Loucy (cell line): ENCODE results near the gene SSNA1.

Experiments used
- EZH2phosphoT487 ChIP-seq: fragments of 200-600 bp; IDR thresholded peaks from 2 replicates; pipeline ENCODE4 v1.6.1; 2018; ENCODE audit warnings: antibody characterized with exemption, mild to moderate bottlenecking, moderate library complexity, borderline replicate concordance
- TF ChIP-seq, protein P1 (sequence below): fragments of 200-600 bp; sonication (generic); conservative IDR thresholded peaks from 2 replicates; pipeline ENCODE4 v1.5.1; 2014; ENCODE audit warnings: mild to moderate bottlenecking, antibody characterized with exemption, low read length

DNA sequence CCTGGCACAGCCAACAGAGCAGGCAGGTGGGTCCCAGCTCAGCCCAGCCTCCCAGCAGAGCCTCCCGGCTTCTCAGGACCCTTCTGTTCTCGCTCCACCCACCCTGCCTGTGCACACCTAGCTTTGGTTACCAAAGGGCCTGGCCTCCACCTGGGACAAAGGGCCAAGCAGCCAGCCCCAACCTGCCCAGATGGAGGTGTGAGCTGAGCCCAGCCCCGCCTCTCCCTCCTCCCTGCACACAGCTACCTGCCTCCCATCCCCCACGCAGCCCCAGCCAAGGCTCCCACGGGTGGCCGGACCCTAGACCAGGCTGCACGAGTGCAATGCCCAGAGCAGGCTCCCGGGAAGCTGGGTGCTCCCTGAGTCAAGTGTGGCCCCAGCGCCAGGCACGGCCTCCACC is 6.4 kb downstream of the SSNA1 start:
- TF ChIP-seq, protein P1, sequence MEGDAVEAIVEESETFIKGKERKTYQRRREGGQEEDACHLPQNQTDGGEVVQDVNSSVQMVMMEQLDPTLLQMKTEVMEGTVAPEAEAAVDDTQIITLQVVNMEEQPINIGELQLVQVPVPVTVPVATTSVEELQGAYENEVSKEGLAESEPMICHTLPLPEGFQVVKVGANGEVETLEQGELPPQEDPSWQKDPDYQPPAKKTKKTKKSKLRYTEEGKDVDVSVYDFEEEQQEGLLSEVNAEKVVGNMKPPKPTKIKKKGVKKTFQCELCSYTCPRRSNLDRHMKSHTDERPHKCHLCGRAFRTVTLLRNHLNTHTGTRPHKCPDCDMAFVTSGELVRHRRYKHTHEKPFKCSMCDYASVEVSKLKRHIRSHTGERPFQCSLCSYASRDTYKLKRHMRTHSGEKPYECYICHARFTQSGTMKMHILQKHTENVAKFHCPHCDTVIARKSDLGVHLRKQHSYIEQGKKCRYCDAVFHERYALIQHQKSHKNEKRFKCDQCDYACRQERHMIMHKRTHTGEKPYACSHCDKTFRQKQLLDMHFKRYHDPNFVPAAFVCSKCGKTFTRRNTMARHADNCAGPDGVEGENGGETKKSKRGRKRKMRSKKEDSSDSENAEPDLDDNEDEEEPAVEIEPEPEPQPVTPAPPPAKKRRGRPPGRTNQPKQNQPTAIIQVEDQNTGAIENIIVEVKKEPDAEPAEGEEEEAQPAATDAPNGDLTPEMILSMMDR = no peak
- TF ChIP-seq EZH2phosphoT487 = no peak
